Liver (tissue), 3 donors: Measurements from ENCODE around the gene PLAA.

Experiments
- CTCF ChIP-seq: fragments of 150-350 bp; IDR thresholded peaks from 2 replicates; pipeline ENCODE4 v1.5.1; 2017; ENCODE audit warnings: improper control_type of control experiment, low read depth, low read length; ENCODE audit not compliant: missing input control
- FOXA1 ChIP-seq: IDR thresholded peaks from 2 replicates; pipeline ENCODE4 v1.6.1; 2016; ENCODE audit warnings: antibody characterized with exemption
- JUND ChIP-seq, 2 donors: IDR thresholded peaks; 2 replicates each; pipeline ENCODE4 v1.6.1; 2016; ENCODE audit warnings: antibody characterized with exemption in 2 of 2
- NR2F2 ChIP-seq: IDR thresholded peaks from 2 replicates; pipeline ENCODE4 v1.6.1; 2016; ENCODE audit warnings: antibody characterized with exemption
- RAD21 ChIP-seq, 2 donors: IDR thresholded peaks; 2 replicates each; pipeline ENCODE4 v1.6.1; 2016; ENCODE audit warnings: antibody characterized with exemption in 2 of 2, mild to moderate bottlenecking in 2 of 2
- RXRA ChIP-seq, 2 donors: IDR thresholded peaks; 2 replicates each; pipeline ENCODE4 v1.6.1; 2017 to 2018; ENCODE audit warnings: antibody characterized with exemption in 2 of 2, mild to moderate bottlenecking in 1 of 2
- TAF1 ChIP-seq: conservative IDR thresholded peaks from 2 replicates; pipeline ENCODE4 v1.6.1; 2016; ENCODE audit warnings: antibody characterized with exemption, mild to moderate bottlenecking
- YY1 ChIP-seq: IDR thresholded peaks from 2 replicates; pipeline ENCODE4 v1.6.1; 2016; ENCODE audit warnings: antibody characterized with exemption, mild to moderate bottlenecking
- TF ChIP-seq, protein P1 (sequence below): IDR thresholded peaks from 2 replicates; pipeline ENCODE4 v1.6.1; 2016; ENCODE audit warnings: antibody characterized with exemption
- TF ChIP-seq, protein P2 (sequence below): IDR thresholded peaks from 2 replicates; pipeline ENCODE4 v1.6.1; 2016; ENCODE audit warnings: antibody characterized with exemption, mild to moderate bottlenecking
- donor health status: healthy.
- donor health status: healthy.

DNA sequence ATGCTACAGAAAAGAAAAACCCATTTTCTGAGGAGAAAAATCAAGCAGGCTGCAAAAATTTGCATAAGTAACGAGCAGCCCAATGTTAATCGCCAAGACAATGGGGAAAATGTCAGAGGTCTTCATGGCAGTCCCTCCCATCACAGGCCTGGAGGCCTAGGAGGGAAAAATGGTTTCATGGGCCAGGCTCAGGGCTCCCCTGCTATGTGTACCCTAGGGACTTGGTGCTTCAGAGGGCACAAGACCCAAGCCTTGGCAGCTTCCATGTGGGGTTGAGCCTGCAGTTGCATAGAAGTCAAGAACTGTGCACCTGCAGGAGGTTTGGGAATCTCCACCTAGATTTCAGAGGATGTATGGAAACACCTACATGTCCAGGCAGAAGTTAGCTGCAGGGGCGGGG is 64.9 kb downstream of the PLAA start:
- TF ChIP-seq YY1 (no peak), JUND (IDR thresholded peaks at IDR 0.05) (no peak), CTCF (no peak), RXRA (IDR thresholded peaks at IDR 0.05) (no peak), NR2F2 (no peak), RAD21 (IDR thresholded peaks at IDR 0.05) (no peak), FOXA1 (no peak), TAF1 (no peak)
- TF ChIP-seq, protein P1, sequence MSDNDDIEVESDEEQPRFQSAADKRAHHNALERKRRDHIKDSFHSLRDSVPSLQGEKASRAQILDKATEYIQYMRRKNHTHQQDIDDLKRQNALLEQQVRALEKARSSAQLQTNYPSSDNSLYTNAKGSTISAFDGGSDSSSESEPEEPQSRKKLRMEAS: no peak
- TF ChIP-seq, protein P2, sequence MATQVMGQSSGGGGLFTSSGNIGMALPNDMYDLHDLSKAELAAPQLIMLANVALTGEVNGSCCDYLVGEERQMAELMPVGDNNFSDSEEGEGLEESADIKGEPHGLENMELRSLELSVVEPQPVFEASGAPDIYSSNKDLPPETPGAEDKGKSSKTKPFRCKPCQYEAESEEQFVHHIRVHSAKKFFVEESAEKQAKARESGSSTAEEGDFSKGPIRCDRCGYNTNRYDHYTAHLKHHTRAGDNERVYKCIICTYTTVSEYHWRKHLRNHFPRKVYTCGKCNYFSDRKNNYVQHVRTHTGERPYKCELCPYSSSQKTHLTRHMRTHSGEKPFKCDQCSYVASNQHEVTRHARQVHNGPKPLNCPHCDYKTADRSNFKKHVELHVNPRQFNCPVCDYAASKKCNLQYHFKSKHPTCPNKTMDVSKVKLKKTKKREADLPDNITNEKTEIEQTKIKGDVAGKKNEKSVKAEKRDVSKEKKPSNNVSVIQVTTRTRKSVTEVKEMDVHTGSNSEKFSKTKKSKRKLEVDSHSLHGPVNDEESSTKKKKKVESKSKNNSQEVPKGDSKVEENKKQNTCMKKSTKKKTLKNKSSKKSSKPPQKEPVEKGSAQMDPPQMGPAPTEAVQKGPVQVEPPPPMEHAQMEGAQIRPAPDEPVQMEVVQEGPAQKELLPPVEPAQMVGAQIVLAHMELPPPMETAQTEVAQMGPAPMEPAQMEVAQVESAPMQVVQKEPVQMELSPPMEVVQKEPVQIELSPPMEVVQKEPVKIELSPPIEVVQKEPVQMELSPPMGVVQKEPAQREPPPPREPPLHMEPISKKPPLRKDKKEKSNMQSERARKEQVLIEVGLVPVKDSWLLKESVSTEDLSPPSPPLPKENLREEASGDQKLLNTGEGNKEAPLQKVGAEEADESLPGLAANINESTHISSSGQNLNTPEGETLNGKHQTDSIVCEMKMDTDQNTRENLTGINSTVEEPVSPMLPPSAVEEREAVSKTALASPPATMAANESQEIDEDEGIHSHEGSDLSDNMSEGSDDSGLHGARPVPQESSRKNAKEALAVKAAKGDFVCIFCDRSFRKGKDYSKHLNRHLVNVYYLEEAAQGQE: no peak
